Activated T-helper 9 cell treated with anti-CD3 and anti-CD28 coated beads, Interleukin-2, amount 50 U/mL, for 16 hours (primary cell): ENCODE measurements around the gene DCC.

Source experiments
- DNase-seq: peaks from one replicate; pipeline ENCODE4 v3.0.0-alpha.2; 2020; ENCODE audit warnings: low read depth

DCC gene

DNA sequence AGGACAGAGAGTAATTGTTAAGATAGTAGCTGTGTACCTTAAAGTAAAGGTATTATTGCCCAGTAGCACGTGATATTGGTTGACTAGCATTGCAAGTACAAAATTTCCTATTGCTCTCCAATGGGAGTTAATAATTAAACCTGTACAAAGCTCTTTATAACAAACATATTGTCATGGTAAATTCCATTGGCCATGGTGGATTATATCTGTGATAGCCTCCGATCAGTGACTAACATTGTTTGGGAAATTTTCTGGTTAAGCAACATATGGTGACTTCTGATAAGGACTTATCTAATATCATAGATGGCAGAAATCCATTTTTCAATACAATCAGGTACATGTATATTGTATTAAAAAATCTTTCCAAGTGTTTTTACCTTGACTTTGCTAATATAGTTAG lies 360.8 kb downstream of the DCC start:
- DNase-seq, result no peak

DNA sequence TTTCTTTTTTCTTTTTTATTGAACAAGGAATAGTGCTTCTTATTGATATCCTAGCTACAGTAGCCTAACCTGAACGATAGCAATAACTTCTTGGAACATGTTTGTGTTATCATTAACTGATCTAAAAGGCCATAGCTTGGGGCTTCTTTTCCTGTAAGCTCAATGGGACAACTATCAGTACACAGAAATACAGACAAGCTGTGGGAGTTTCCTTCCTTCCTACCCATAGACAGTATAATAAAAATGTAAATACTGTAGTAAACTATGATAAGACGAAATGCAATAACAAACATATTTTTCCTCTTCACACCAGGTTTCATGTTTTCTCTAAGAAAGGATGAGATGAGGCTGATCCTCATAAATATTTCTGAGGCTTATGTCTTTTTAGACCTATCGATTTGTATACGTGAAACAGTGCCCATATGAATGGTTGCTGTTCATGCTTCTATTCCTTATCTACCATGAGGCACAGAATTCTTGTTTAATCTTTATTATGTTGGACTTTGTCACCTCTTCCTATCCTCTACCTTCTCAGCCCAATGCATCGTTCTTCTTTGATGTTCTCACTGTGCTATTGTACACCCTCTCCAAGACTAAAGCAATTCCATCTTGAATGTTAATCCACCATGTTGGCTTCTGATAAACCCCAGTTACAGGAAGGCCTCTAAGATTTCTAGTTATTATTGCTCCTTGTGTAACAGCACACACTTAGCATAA lies 361.4 kb downstream of the DCC start:
- no peak for DNase-seq

DNA sequence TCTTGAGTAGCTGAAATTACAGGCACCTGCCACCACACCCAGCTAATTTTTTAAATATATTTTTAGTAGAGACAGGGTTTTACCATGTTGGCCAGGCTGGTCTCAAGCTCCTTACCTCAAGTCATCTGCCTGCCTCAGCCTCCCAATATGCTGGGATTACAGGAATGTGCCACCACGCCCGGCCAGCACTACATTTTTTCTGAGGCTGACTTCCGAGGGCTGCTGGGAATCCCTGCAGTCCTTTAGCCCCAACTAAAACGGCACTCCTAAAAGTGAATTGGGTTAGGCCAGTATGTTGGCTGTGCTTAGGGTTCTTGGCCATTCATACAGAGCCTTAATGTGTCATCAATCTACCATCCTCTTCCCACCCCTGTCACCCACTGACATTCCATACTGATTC lies 375.4 kb downstream of the DCC start:
- DNase-seq, result no peak

DNA sequence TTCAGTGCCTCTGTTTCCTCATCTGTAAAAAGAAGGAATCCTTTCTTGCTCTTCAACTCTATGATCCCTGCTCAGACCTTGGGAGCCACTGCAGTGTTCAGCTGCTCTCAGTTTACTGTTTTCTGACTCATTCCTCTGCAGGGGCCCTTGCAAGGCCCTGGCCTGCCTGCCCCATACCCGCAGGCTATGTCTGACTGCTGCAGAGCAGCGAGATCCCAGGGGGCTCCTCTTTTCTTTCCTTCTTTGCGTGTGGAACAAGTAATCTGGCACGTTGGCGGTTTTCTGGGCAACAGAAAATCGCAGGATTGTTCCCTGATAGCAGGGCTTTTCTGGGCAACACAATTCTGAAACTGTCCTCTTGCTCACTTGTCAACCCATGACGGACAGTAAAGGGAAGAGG lies 376.0 kb downstream of the DCC start:
- DNase-seq, result no peak

DNA sequence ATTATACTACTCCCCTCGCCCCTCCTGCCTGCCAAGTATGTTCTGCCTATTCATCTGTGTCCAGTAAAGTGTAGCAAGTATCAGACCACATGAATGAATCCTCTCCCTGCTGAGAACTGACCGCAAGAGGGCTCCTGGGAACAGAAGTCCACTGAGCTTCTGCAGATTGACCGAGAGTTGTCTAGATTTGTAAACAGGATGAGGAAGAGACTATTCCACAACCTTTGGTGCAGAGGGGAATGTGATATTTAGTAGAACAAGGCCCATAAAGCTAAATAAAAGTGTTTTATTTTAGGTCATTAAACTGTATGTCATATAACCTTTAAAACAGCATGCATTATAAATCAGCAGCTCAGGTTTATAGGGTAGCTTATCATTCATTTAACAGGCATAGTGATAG lies 377.0 kb downstream of the DCC start:
- no peak for DNase-seq

DNA sequence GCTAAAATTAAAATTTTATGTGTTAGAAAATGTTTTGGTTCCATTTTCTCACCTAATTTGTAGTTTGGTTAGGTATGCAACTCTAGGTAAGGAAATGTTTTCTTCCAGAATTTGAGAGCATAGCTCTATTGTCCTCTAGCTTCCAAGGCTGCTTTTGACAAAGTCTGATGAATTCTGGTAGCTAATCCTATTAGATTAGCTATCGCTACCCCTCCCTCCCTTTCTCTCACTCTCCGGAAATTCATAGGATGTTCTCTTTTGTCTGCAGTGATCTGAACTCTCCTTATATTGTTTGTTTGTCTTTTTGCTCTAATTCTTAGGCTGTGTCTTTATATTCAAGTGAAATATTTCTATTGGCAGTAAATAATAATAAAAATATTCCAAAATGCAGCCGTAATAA lies 382.9 kb downstream of the DCC start:
- no peak for DNase-seq

DNA sequence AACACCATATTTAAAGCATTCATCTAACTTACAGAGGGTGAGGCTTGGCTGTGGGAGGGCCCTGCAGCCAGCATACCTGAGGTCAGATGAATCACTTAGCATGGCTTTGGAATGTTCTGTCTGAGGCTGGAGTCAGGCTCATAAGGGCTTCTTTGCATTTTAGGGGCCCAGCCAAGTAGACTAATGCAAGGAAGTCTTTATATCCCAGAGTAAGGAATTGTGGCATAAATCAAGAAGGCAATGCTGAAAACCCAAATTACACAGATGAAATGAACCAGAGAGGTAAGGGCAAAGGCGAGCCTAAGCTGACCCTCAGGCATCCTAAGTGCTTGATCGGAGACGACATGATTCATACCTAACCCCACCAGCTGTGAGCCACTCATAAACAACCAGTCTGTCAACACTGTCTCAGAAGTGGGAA lies 383.6 kb downstream of the DCC start:
- no peak for DNase-seq

DNA sequence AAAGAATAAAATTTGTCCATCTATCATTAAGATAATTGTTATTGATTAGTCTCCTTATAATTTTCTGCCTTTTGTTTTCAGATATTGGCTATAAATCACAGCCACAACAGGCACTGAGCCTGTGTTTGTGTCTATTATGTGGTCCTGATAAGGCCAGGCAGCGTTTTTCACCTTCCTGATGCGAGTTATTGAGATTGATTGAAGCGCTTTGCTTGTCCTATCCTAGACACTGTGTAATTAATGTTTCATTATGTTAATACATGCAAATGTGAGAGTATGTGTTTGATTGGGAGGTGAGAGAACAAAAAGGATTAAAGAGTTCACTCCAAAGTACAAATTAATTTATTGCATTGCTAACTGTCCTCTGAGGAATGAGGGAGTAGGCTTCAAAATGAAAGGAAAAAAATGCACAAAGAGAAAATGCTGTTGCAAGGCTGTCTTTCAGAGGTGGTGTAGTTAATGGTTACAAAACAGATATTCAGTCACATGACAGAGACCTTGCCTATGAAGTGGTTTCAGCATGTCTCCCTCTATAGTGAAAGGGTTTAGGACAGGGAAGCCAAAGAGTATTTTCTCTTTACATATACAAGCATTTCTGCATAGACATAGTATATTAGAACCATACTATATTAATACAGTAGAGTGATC lies 391.1 kb downstream of the DCC start:
- no peak for DNase-seq

DNA sequence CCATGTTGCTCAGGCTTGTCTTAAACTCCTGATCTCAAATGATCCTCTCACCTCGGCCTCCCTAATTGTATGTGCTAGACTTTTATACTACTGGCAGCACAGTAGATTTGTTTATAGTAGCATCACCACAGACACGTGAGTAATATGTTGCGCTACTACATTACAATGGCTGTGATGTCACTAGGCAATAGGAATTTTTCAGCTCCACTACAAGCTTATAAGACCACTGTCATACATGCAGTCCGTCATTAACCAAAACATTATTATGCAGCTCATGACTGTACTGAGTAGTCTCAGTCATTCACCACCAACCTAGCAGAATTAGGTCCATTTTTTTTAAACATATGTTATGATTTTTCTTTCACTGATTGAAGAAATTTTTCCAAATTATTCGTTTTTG lies 398.9 kb downstream of the DCC start:
- DNase-seq, result no peak

DNA sequence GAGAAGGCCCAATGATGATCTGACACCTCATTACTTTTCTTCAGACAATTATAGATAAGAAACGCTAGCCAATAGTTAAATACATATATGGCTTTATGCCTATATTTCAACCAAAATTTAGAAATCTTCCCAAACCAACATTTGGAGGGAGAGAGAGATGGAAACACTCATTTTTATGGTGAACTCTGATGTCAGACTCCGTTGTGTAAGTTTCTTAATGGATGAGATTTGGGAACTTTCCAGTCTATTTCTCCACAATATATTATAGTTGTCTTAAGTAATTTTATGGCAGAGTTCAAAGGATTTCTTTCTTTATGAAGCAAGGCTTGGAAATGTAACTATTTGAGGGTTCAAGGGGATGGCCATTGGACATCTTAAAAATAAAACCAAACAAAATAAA lies 407.0 kb downstream of the DCC start:
- no peak for DNase-seq

DNA sequence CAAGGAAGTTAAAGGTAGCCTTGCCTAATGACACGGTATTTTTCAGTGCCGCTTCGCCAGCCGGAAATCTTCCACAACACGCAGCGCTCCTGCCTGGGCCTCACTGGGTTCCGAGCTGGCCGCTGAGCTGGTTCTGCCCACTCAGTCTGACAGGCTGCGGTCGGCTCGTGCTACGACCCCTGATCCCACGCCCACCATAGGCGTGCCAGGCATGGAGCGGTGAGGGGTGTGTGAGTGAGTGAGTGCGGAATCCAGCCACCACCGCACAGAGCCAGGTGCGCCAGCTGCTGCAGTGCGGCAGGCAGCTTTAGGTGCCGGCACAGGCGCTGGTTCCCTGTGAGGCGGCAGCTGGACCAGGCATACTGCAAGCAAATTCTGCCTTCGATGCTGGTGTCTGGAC lies 407.9 kb downstream of the DCC start:
- DNase-seq, result no peak

DNA sequence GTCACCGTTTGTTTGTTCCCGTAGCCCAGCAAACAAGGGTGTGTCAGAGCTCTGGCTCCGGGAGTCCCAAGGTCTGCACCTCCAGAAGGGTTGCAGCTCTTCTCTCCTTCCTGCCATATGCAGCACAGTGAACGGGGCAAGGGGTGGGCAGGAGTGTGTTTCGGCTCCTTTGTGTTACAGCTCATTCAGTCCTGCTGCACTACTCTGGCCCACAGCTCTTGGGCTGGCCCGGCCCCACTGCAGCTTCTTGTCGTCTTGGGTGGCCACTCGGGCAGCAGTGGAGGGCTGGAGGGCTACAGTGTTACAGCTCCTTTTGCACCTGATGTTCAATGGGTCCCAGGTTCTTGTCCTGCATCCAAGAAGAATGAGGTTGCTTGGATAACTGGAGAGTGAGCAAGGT lies 408.3 kb downstream of the DCC start:
- no peak for DNase-seq

DNA sequence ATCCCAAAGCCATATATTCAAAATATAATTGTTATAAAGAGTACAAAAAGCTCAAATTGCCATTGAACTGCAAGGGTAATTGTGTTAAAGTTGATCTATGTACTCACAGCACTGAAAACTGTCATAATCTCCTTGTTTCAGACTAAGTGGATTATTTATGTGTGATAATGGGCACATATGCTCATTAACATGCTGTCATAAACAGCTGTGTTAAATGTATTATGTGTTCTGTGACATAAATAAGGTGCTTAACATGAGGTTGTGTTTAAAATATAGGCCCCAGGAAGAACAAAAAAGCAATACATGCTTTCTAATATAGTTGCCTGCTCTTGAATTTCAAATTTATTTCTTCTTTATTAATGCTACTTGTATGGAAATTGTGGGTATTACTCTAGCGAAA lies 409.5 kb downstream of the DCC start:
- no peak for DNase-seq

DNA sequence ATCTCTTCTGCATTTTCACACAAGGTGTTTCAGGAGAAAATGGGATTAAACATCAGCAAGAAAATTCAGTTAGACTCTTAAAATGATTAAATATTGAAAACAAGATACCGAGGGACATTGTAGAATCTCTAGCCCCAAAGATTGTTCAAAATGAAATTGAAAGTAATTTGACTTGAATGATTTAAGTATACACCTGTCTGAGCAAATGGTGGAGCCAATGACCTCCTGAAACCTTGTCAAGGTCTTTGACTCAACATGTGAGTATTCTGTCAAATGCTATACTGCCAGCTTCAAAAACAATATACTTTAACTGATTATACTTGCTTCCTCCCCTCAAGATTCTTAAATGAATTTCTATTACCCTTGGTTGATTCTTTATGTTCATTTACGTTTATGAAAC lies 411.0 kb downstream of the DCC start:
- DNase-seq, result no peak

DNA sequence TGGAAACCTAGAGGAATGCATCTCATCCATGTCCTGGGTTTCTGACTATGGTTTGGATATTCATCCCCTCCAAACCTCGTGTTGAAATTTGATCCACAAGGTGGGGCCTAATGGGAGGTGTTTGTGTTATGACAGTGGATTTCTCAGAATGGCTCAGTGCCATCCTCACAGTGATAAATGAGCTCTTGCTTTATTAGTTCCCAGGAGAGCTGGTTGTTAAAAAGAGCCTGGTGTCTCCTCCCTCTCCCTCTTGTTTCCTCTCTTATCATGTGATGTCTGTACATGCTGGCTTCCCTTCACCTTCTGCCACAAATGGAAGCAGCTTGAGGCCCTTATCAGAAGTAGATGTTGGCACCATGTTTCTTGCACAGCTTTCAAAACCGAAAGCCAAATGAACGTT lies 424.3 kb downstream of the DCC start:
- no peak for DNase-seq

DNA sequence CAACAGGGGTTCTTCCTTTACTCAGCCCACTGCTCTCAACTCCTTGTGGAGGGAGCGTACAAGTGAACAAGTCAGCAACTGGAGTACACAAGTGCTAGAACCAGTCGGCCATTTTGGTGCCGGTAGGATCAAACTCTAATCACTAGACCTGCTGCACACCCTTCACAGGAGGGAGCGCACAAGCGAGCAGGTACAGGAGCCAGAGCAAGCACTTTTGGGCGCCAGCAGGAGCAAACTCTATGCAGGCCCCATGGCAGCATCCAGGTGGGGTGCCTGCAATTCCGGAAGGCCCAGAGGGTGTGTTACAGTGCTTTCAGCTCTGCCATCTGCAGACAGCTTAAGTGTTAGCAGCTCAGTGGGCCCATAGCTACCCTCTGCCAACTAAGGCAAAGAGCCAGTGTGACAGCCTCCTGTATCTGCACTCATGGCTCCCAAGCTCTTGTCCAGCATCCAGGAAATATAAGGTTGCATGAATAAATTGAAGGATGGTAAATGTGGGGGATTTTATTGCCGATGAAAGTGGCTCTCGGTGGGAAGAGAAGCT lies 426.1 kb downstream of the DCC start:
- no peak for DNase-seq

DNA sequence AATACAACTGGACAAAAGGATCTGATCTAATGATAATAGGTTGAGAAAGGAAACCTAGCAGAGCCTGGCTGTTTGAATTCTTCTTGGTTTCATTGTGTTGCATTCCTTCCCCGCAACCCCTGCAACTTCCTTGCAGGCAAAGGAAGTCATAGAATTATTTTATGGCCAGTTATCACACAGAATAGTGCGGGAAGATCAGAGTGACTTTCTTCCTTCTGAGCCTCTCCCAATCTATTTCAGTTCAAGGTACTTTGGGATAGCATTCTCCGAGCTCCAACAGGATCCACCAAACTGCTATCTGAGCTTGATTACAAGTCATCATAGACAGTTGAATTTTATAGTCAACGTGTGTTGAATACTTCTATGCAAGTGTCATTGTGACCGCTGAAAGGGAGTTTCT lies 441.1 kb downstream of the DCC start:
- no peak for DNase-seq

DNA sequence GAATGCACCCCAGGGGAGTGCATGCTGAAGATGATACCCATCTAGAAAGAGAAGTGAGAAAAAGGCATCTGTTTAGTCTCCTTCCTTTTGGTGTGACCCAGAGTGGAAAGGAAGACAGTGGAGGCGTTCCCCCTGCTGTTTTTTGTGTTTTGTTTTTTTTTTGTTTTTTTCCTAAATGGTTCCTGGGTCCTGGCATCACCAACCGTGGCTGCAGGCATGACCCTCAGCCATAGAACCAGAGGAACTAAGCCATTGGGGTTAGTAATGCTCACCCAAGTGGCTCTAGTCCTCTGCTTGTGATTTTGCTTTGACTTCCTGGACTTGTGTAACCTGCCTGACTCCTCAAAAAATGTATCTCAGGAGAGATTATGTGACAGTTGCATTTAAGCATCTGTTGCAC lies 451.3 kb downstream of the DCC start:
- no peak for DNase-seq

DNA sequence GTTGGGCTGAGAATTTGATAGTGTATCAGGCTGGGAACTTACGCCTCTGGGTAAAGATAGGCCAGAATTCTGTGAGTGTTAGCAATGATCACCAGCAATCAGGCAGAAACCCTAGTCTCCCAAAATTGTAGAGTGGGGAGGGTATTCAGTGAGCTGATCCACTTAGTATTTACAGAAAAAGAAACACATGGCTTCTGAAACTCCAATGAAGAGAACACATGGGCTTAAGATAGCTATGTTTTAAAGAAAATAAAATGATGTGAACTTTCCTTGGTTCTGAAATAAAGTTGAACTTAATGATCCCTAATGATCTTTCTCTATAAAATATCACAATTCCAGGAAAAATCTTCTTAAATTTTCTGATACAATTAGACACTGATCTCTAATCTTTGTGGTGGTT lies 472.8 kb downstream of the DCC start:
- DNase-seq, result no peak

DNA sequence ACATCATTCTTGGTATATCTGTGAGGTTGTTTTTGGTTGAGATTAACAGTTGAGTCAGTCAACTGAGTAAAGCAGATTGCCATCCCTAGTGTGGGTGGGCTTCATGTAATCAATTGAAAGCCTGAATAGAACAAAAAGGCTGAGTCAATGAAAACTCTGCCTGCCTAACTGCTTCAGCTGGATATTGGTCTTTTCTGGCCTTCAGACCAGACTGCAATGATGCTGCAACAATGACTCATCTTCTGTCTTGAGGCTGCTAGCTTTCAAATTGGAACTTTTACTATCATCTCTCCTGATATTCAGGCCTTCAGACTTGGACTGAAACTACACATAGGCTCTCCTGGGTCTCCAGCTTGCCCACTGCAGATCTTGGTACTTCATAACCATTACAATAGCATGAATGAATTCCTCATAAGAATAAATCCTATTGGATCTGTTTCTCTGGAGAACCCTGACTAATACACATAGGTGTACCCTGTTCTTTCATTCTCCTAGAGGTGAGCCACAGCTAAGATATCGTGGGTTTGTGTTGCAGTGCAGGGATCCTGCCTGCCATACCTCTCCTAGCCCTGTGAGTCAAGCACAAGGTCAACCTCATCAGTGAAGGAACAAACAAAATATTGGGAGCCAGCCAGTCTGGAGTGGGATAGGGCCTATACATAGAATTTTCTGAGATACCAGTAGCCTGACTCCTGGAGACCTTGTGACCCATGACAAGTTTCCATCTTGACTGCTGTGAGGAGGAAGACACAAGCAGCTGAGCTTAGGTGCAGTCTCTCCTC lies 473.8 kb downstream of the DCC start:
- no peak for DNase-seq

DNA sequence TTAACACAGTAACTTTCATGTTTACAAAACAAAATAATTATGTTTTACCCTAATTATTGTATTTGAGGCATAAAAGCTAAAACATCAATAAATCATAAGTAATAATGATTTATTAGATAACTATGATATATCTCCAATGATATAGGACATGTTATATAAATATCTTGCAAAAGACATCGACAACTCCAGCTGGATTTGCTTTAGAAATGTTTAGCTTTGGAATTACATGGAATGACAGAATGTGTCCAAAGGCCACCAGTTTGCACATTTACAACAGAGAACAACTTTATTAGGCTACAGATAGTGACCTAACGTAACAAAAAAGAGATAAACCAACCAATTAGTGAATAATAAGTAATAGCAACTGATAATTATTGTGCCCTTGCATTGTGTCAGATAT lies 475.7 kb downstream of the DCC start:
- no peak for DNase-seq

DNA sequence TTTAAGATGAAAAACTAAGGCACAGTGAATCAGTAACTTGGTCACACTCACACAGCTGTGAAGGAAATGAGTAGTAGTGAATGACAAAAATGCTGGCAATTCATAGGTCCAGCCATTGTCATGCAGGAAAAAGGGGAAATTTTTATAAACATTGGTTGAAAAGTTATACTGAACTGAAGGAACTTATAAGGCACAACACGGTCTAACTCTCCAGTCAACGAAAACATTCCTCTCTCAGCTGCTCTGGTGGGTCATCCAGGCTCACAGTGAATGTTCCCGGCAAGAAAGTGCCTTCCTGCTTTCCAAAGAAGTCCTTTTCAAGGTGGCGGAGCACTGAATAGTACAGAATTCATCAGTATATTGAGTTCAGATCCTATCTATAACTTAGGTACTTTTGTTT lies 476.1 kb downstream of the DCC start:
- no peak for DNase-seq

DNA sequence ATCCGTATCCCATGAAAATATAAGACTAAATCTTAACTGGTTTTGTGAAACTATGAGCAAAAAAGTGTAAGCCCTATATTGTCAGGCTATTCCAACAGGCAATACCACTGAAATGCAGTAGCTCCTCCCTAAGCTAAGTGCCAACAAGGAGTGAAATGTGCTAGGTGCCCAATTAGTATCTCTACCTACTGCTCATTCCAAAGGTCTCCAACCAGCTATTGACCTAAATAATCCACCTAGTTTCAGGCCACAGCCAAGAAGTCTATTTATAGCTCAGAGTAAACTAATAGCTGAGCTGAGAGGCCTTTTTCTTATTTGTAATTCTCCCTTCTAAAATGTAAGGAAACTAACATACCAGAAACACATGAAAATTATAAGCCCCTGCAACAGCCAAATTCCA lies 482.2 kb downstream of the DCC start:
- no peak for DNase-seq
